H9 (cell line): ENCODE measurements around the gene OGFRL1. TPM values are rescaled to one million over a fixed set of nuclear protein-coding genes. Genes with fewer than 3 reads are reported as not detected.

Experiments
- DNase-seq: peaks from one replicate; pipeline ENCODE4 v3.0.0-alpha.2; 2017
- H2AFZ ChIP-seq: one replicate; pipeline ENCODE4 v1.6.1; 2013; ENCODE audit warnings: mild to moderate bottlenecking, low read length, control low read depth, moderate library complexity
- H2AK5ac ChIP-seq: 2 replicates; pipeline ENCODE4 v1.6.1; 2013; ENCODE audit warnings: low read length, control low read depth, mixed read lengths; ENCODE audit not compliant: insufficient read length
- H2BK120ac ChIP-seq: one replicate; pipeline ENCODE4 v1.6.1; 2013; ENCODE audit warnings: low read depth, mild to moderate bottlenecking, low read length, control low read depth, inconsistent platforms; ENCODE audit not compliant: poor library complexity, severe bottlenecking
- H2BK12ac ChIP-seq: 2 replicates; pipeline ENCODE4 v1.6.1; 2013; ENCODE audit warnings: low read length, control low read depth, mixed read lengths, low read depth; ENCODE audit not compliant: insufficient read length
- H2BK15ac ChIP-seq: 2 replicates; pipeline ENCODE4 v1.6.1; 2013; ENCODE audit warnings: low read depth, low read length, control low read depth
- H2BK20ac ChIP-seq: one replicate; pipeline ENCODE4 v1.6.1; 2013; ENCODE audit warnings: low read depth, mild to moderate bottlenecking, low read length, control low read depth, inconsistent platforms; ENCODE audit not compliant: poor library complexity, severe bottlenecking
- H2BK5ac ChIP-seq: 2 replicates; pipeline ENCODE4 v1.6.1; 2013; ENCODE audit warnings: low read length, control low read depth, mixed read lengths; ENCODE audit not compliant: insufficient read length
- H3K14ac ChIP-seq: 2 replicates; pipeline ENCODE4 v1.6.1; 2013; ENCODE audit warnings: low read length, control low read depth; ENCODE audit not compliant: insufficient read depth
- H3K18ac ChIP-seq: 2 replicates; pipeline ENCODE4 v1.6.1; 2013; ENCODE audit warnings: low read depth, mild to moderate bottlenecking, mixed read lengths, low read length, control low read depth; ENCODE audit not compliant: insufficient read length
- H3K23ac ChIP-seq: 2 replicates; pipeline ENCODE4 v1.6.1; 2013; ENCODE audit warnings: low read length, control low read depth, mixed read lengths, low read depth; ENCODE audit not compliant: insufficient read length
- H3K23me2 ChIP-seq: 2 replicates; pipeline ENCODE4 v1.6.1; 2013; ENCODE audit warnings: low read depth, mild to moderate bottlenecking, mixed read lengths, low read length, control low read depth; ENCODE audit not compliant: insufficient read length, poor library complexity, severe bottlenecking
- H3K27ac ChIP-seq: 2 replicates; pipeline ENCODE4 v1.5.1; 2013; ENCODE audit warnings: low read length, control low read depth, mixed read lengths, low read depth; ENCODE audit not compliant: insufficient read length
- H3K27me3 ChIP-seq: 2 replicates; pipeline ENCODE4 v1.6.1; 2013; ENCODE audit warnings: low read length, control low read depth, inconsistent platforms; ENCODE audit not compliant: insufficient read depth
- H3K4ac ChIP-seq: 2 replicates; pipeline ENCODE4 v1.6.1; 2013; ENCODE audit warnings: low read depth, mild to moderate bottlenecking, control low read depth, inconsistent platforms, low read length, moderate library complexity
- H3K4me1 ChIP-seq: 2 replicates; pipeline ENCODE4 v1.6.1; 2013; ENCODE audit warnings: low read length, control low read depth, inconsistent platforms; ENCODE audit not compliant: insufficient read depth
- H3K4me2 ChIP-seq: 2 replicates; pipeline ENCODE4 v1.6.1; 2013; ENCODE audit warnings: low read length, control low read depth, mixed read lengths; ENCODE audit not compliant: insufficient read length, insufficient read depth
- H3K56ac ChIP-seq: 2 replicates; pipeline ENCODE4 v1.6.1; 2013; ENCODE audit warnings: low read depth, mild to moderate bottlenecking, mixed read lengths, low read length, control low read depth; ENCODE audit not compliant: insufficient read length
- H3K79me1 ChIP-seq: 2 replicates; pipeline ENCODE4 v1.6.1; 2013; ENCODE audit warnings: low read depth, mild to moderate bottlenecking, moderate library complexity, low read length, control low read depth, inconsistent platforms; ENCODE audit not compliant: insufficient read depth, poor library complexity, severe bottlenecking
- H3K79me2 ChIP-seq: 2 replicates; pipeline ENCODE4 v1.6.1; 2013; ENCODE audit warnings: low read length, control low read depth, inconsistent platforms; ENCODE audit not compliant: insufficient read depth
- H3K9ac ChIP-seq: 2 replicates; pipeline ENCODE4 v1.6.1; 2013; ENCODE audit warnings: low read length, control low read depth, mixed read lengths; ENCODE audit not compliant: insufficient read length; ENCODE audit errors: extremely low read depth
- H3K9me3 ChIP-seq: one replicate; pipeline ENCODE4 v1.6.1; 2013; ENCODE audit warnings: low read depth, low read length, inconsistent platforms; ENCODE audit not compliant: control insufficient read depth
- H3T11ph ChIP-seq: one replicate; pipeline ENCODE4 v1.6.1; 2013; ENCODE audit warnings: mild to moderate bottlenecking, low read length, control low read depth, inconsistent platforms
- H4K20me1 ChIP-seq: one replicate; pipeline ENCODE4 v1.6.1; 2013; ENCODE audit not compliant: control insufficient read depth, insufficient read length, insufficient read depth
- H4K5ac ChIP-seq: 2 replicates; pipeline ENCODE4 v1.6.1; 2013; ENCODE audit warnings: low read depth, mild to moderate bottlenecking, mixed read lengths, low read length, control low read depth; ENCODE audit not compliant: insufficient read length
- H4K8ac ChIP-seq: replicated peaks from 2 replicates; pipeline ENCODE4 v1.6.1; 2013; ENCODE audit warnings: low read length, control low read depth, mixed read lengths, low read depth; ENCODE audit not compliant: insufficient read length
- H4K91ac ChIP-seq: 2 replicates; pipeline ENCODE4 v1.6.1; 2013; ENCODE audit warnings: low read depth, mild to moderate bottlenecking, moderate library complexity, mixed read lengths, low read length, control low read depth; ENCODE audit not compliant: insufficient read length
- H3K27ac Mint-ChIP-seq, 3 experiments: 2 replicates in 2 of 3; 3 replicates in 1 of 3; pipeline ENCODE4 v1.8.0; 2020 to 2021; ENCODE audit warnings: mixed read lengths in 3 of 3, mild to moderate bottlenecking in 1 of 3, moderate library complexity in 1 of 3
- H3K27me3 Mint-ChIP-seq: 2 replicates; pipeline ENCODE4 v1.8.0; 2021; ENCODE audit warnings: low read depth, mild to moderate bottlenecking, moderate library complexity, mixed read lengths
- H3K36me3 Mint-ChIP-seq, 3 experiments: 2 replicates in 2 of 3; 3 replicates in 1 of 3; pipeline ENCODE4 v1.8.0; 2020 to 2021; ENCODE audit warnings: low read depth in 3 of 3, mixed read lengths in 3 of 3; ENCODE audit not compliant: insufficient read depth in 1 of 3
- H3K4me1 Mint-ChIP-seq, 2 experiments: 2 replicates each; pipeline ENCODE4 v1.8.0; 2020; ENCODE audit warnings: mixed read lengths in 2 of 2
- H3K4me3 Mint-ChIP-seq, 2 experiments: 2 replicates in 1 of 2; 3 replicates in 1 of 2; pipeline ENCODE4 v1.8.0; 2020 to 2021; ENCODE audit warnings: mild to moderate bottlenecking in 2 of 2, mixed read lengths in 2 of 2, moderate library complexity in 1 of 2
- H3K9me3 Mint-ChIP-seq, 2 experiments: 2 replicates in 1 of 2; 3 replicates in 1 of 2; pipeline ENCODE4 v1.8.0; 2020; ENCODE audit warnings: mild to moderate bottlenecking in 2 of 2, mixed read lengths in 2 of 2, moderate library complexity in 1 of 2
- total RNA-seq: library from RNA; stranded (reverse); gene quantifications from 2 replicates; pipeline ENCODE4 v1.2.1, GENCODE V29; 2021
- TF ChIP-seq, protein P1 (sequence below): fragments of 200-600 bp; sonication (generic); conservative IDR thresholded peaks from 3 replicates; pipeline ENCODE4 v1.8.0; 2021; ENCODE audit warnings: antibody characterized with exemption, mild to moderate bottlenecking

The OGFRL1 gene
- total RNA-seq, 1 experiment from 2014 or later = 2.8 TPM

DNA sequence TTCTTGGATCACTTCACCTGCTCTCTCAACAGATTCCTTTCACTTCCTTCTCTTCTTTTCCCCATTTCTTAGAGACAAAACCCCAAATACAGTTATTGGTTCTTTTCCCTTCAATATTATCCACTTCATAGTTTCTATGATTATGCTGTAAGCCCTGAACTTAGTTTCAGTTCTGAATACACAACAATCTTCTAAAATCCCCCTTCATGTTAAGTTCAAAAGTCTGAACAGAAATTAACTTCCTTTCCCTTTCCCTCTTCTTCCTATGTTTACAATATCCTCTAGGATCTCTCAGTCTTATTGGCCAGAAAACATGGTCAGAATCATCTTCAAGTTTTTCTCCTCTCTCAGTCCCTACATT, 57.7 kb downstream of the OGFRL1 start:
- Histone ChIP-seq H3K4ac (no peak overlapping the region), H2BK5ac (no peak overlapping the region), H3K9ac (no peak overlapping the region), H2AK5ac (no peak overlapping the region), H4K5ac (no peak overlapping the region), H3K4me1 (no peaks in the 10 kb centered on the region), H3K79me2 (no peaks in the 10 kb centered on the region), H3T11ph (no peak overlapping the region), H3K14ac (no peak overlapping the region), H4K8ac (no peak overlapping the region), H3K79me1 (no peaks in the 10 kb centered on the region), H3K23ac (no peak overlapping the region), H3K23me2 (no peaks in the 10 kb centered on the region), H2BK120ac (no peak overlapping the region), H3K56ac (no peak overlapping the region), H3K9me3 (no peaks in the 10 kb centered on the region), H3K27me3 (no peaks in the 10 kb centered on the region), H2BK20ac (no peak overlapping the region), H2AFZ (no peak overlapping the region), H2BK12ac (no peak overlapping the region), H3K18ac (no peak overlapping the region), H2BK15ac (no peak overlapping the region), H4K20me1 (no peaks in the 10 kb centered on the region), H3K4me2 (no peak overlapping the region), H4K91ac (no peak overlapping the region), H3K27ac (no peak overlapping the region)
- Mint-ChIP-seq H3K27ac (no peak overlapping the region; a peak in 1 of 7 replicates), H3K27me3 (no peaks in the 10 kb centered on the region), H3K4me3 (no peak overlapping the region), H3K4me1 (peaks cover 17% of the 10 kb centered on the region in 2 experiments), H3K36me3 (no peaks in the 10 kb centered on the region), H3K9me3 (0 out of 5 replicates have a peak, but pooled peaks cover 0 to 2% of the 10 kb centered on the region in 2 experiments)
- TF ChIP-seq, protein P1, sequence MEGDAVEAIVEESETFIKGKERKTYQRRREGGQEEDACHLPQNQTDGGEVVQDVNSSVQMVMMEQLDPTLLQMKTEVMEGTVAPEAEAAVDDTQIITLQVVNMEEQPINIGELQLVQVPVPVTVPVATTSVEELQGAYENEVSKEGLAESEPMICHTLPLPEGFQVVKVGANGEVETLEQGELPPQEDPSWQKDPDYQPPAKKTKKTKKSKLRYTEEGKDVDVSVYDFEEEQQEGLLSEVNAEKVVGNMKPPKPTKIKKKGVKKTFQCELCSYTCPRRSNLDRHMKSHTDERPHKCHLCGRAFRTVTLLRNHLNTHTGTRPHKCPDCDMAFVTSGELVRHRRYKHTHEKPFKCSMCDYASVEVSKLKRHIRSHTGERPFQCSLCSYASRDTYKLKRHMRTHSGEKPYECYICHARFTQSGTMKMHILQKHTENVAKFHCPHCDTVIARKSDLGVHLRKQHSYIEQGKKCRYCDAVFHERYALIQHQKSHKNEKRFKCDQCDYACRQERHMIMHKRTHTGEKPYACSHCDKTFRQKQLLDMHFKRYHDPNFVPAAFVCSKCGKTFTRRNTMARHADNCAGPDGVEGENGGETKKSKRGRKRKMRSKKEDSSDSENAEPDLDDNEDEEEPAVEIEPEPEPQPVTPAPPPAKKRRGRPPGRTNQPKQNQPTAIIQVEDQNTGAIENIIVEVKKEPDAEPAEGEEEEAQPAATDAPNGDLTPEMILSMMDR = no peak
- no peak for DNase-seq
